Measurements from ENCODE around the gene POU2F3. TPM values are rescaled to one million over a fixed set of nuclear protein-coding genes. Genes with fewer than 3 reads are reported as not detected.
A peak's percentile ranks its signal among the peaks of the same experiment; 100 is the strongest.

Gene POU2F3
- total and polyA plus RNA-seq, 8 donors: 0.12 to 2.6 (median 0.25) TPM

- H3K4me3 ChIP-seq: no peak overlapping the region
- DNase-seq: no peak
- no peak for FAIRE-seq
- no peaks in the 10 kb centered on the region for H3K36me3 ChIP-seq
- H3K4me1 ChIP-seq: no peaks in the 10 kb centered on the region
- no peak overlapping the region for H3K27ac ChIP-seq
- intact Hi-C loops (cut with DNase I): loop anchor here (2.0 to 10.0 kb wide), 3 partner anchors 52 to 56 kb away; no protein-coding TSS in a partner anchor
- 83 to 84% methylated on average over 11 to 16 of the region's 16 CpGs for WGBS, 2 donors
- no peaks in the 10 kb centered on the region for H3K9me3 ChIP-seq
- no peaks in the 10 kb centered on the region for H3K27me3 ChIP-seq
- TF ChIP-seq, protein P1, sequence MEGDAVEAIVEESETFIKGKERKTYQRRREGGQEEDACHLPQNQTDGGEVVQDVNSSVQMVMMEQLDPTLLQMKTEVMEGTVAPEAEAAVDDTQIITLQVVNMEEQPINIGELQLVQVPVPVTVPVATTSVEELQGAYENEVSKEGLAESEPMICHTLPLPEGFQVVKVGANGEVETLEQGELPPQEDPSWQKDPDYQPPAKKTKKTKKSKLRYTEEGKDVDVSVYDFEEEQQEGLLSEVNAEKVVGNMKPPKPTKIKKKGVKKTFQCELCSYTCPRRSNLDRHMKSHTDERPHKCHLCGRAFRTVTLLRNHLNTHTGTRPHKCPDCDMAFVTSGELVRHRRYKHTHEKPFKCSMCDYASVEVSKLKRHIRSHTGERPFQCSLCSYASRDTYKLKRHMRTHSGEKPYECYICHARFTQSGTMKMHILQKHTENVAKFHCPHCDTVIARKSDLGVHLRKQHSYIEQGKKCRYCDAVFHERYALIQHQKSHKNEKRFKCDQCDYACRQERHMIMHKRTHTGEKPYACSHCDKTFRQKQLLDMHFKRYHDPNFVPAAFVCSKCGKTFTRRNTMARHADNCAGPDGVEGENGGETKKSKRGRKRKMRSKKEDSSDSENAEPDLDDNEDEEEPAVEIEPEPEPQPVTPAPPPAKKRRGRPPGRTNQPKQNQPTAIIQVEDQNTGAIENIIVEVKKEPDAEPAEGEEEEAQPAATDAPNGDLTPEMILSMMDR (IDR thresholded peaks at IDR 0.05): no peak
- no peak for ATAC-seq
Measured at GRCh38 chr11:120228794-120229384, 11.1 kb upstream of the POU2F3 start.

DNA sequence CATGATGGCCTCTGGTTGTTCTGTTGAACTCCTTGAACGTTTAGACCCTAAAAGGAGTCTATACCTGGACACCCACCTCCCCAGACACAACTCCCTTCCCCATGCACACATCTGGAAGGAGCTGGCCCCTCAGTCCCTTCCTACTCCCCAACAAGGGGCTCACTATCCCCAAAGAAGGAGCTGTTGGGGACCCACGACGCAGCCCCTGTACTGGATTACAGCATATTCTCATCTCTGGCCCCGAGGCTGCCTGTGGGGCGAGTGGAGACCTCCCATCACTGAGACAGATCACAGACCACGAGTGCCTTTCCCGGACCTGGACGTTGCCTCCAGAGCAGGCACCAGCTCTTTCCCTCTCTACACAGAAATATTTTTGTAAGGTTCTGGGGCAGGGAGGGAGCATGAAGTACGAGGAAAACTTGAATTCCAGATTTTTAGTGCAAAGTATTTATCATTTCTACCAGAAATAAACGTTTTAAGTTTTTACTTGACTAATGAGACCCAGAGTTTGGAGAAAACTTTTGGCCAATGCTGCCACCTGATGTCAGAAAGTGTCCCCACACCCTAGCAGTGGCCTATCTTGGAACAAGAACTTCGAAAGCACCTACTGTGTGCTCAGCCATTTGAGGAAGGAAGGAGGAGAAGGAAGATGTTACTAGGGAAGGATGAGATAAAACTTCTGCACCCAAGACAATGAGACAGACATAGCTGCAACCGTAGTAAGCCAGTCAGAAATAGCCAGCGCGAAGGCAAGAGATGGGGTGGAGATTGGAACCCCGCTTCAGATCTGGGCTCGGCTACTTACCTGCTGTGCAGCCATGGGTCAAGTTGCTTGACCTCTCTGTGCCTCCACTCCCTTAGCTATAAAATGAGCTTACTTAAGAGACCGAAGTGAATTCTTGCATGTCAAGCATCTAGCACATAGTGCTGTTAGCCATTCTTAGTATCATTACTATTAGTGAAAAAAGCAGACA, 10.2 kb upstream of the POU2F3 start:
- Histone ChIP-seq H3K4me3 (no peak overlapping the region), H3K4me1 (no peaks in the 10 kb centered on the region), H3K27ac (no peak overlapping the region), H3K9me3 (no peaks in the 10 kb centered on the region), H3K36me3 (no peaks in the 10 kb centered on the region), H3K27me3 (no peaks in the 10 kb centered on the region)
- 63% methylated on average over 17 of the region's 17 CpGs for WGBS, 2 donors
- TF ChIP-seq, protein P1 (IDR thresholded peaks at IDR 0.05): peak; percentile 21 to 47 (median 34)
- peak in 3 of 4 donors; percentile 36 to 52 (median 45) for ATAC-seq
- FAIRE-seq: no peak
- DNase-seq: no peak
- intact Hi-C loops (cut with DNase I): loop anchor here (2.0 to 10.0 kb wide), 3 partner anchors 52 to 57 kb away; no protein-coding TSS in a partner anchor

GRCh38 chr11:120230433-120231071, 9.4 kb upstream of the POU2F3 start:
- Histone ChIP-seq H3K4me3 (no peak overlapping the region), H3K36me3 (no peaks in the 10 kb centered on the region), H3K27ac (no peak overlapping the region), H3K27me3 (no peaks in the 10 kb centered on the region), H3K4me1 (no peaks in the 10 kb centered on the region), H3K9me3 (no peaks in the 10 kb centered on the region)
- TF ChIP-seq, protein P1 (IDR thresholded peaks at IDR 0.05): no peak
- FAIRE-seq (no peak), DNase-seq (no peak), ATAC-seq (no peak)
- whole genome bisulfite sequencing, 2 donors: 85 to 94% methylated on average over 5 of the region's 5 CpGs
- intact Hi-C loops (cut with DNase I): no loop called here

- Histone ChIP-seq H3K27me3 (no peaks in the 10 kb centered on the region), H3K27ac (no peak overlapping the region), H3K4me1 (no peaks in the 10 kb centered on the region), H3K4me3 (no peak overlapping the region), H3K36me3 (no peaks in the 10 kb centered on the region), H3K9me3 (no peaks in the 10 kb centered on the region)
- intact Hi-C loops (cut with DNase I): no loop called here
- DNase-seq (no peak), ATAC-seq (no peak), FAIRE-seq (no peak)
- TF ChIP-seq, protein P1 (IDR thresholded peaks at IDR 0.05): no peak
- WGBS, 2 donors: 41 to 48% methylated on average over 4 of the region's 4 CpGs
Measured at GRCh38 chr11:120231963-120232362, 8.0 kb upstream of the POU2F3 start.

All from pancreas (tissue), 10 donors.